Measurements from ENCODE around the gene AP2M1. TPM values are rescaled to one million over a fixed set of nuclear protein-coding genes. Genes with fewer than 3 reads are reported as not detected.
A peak's percentile ranks its signal among the peaks of the same experiment; 100 is the strongest.

The AP2M1 gene
- polyA plus RNA-seq, 1 donor (not counting 4 experiments of a cell fraction or from before 2014, with no cell fraction given): 431 TPM

DNA sequence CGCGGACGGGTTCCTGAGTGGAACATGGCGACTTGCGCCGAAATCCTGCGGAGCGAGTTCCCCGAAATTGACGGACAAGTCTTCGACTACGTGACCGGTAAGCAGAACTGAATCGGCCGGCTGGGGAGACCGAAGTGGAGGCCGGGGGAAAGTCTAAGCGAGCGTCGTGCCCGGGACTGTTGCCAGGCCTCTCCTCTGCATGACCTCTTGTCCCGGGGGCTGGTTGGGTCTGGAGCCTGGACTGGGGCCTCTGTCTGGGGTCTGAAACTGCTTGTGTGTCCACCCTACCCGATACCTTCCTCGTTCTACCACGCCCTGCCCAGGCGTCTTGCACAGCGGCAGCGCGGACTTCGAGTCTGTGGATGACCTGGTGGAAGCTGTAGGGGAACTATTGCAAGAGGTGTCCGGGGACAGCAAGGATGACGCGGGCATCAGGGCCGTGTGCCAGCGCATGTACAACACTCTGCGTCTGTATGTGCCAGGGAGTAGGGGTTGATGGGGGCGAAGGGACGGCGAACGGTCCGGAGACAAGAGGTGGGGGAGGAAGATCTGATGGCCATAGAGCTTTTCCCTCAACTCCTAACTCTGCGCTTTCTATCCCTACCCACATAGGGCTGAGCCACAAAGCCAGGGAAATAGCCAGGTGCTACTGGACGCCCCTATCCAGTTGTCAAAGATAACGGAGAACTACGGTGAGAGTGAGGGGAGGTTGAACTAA, 11.7 kb downstream of the AP2M1 start, which contains the start of gene ABCF3:
Gene ABCF3, plus strand, starts transcription at position 16 of the 718 bp plus-strand sequence. Its CDS starts 9 bp downstream, at position 25.
- H3K79me2 ChIP-seq (ENCODE audit: control insufficient read depth, insufficient read depth, low read length): peaks cover 39% of the 10 kb centered on the region
- H4K20me1 ChIP-seq (ENCODE audit: control insufficient read depth, extremely low read depth, insufficient read depth, low read length): no peaks in the 10 kb centered on the region

DNA sequence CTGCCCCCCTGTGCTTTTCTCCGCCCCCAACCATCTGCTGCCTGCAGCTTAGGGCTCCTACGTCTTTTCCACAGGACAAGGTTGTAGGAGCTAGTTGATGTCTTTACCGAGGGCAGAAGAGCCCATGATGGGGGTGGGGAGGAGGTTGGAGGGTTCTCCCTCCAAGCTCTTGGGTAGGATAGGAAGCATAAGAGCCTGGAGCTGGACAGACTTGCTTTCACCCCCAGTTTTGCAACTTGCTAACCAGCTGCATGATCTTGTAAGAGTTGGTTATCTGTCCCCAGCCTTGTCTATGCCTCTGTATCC, 12.2 kb downstream of the AP2M1 start:
- Histone ChIP-seq H3K4me2 (ENCODE audit: control insufficient read depth, extremely low read depth, insufficient read depth, low read depth, low read length) (peak overlapping the region; percentile 94), H3K36me3 (ENCODE audit: control insufficient read depth in 2 of 2, extremely low read depth in 1 of 2, insufficient read depth in 2 of 2, low read length in 2 of 2) (peaks cover 41 to 50% of the 10 kb centered on the region in 2 experiments), H3K27ac (ENCODE audit: control insufficient read depth, insufficient read depth, low read length) (peak overlapping the region; percentile 84), H2AFZ (ENCODE audit: control insufficient read depth, low read length) (no peak overlapping the region), H3K4me1 (ENCODE audit: control insufficient read depth, extremely low read depth, insufficient read depth, low read length) (peaks cover 15% of the 10 kb centered on the region), H3K27me3 (ENCODE audit: control insufficient read depth, extremely low read depth, insufficient read depth, low read length) (no peaks in the 10 kb centered on the region), H3K9ac (ENCODE audit: control insufficient read depth, extremely low read depth, insufficient read depth, low read length) (peak overlapping the region; percentile 82), H3K9me3 (ENCODE audit: control insufficient read depth, low read depth, low read length) (no peaks in the 10 kb centered on the region), H3K79me2 (ENCODE audit: control insufficient read depth, insufficient read depth, low read length) (peaks cover 39% of the 10 kb centered on the region), H3K9me1 (ENCODE audit: control insufficient read depth, extremely low read depth, insufficient read depth, low read length) (no peaks in the 10 kb centered on the region), H4K20me1 (ENCODE audit: control insufficient read depth, extremely low read depth, insufficient read depth, low read length) (no peaks in the 10 kb centered on the region), H3K4me3 (ENCODE audit: control insufficient read depth in 2 of 3, extremely low read depth in 1 of 3, insufficient read depth in 2 of 3, low read depth in 1 of 3, low read length in 3 of 3) (peak overlapping the region; percentile 63 to 90 (median 90))
- FAIRE-seq (no peak), DNase-seq (ENCODE audit: low read depth, low spot score) (no peak)
- dilution Hi-C loops (cut with MboI; ENCODE audit: extremely low pct_ligation_motif_present, low sequenced_read_pairs): no loop called here
- TF ChIP-seq, protein P1, sequence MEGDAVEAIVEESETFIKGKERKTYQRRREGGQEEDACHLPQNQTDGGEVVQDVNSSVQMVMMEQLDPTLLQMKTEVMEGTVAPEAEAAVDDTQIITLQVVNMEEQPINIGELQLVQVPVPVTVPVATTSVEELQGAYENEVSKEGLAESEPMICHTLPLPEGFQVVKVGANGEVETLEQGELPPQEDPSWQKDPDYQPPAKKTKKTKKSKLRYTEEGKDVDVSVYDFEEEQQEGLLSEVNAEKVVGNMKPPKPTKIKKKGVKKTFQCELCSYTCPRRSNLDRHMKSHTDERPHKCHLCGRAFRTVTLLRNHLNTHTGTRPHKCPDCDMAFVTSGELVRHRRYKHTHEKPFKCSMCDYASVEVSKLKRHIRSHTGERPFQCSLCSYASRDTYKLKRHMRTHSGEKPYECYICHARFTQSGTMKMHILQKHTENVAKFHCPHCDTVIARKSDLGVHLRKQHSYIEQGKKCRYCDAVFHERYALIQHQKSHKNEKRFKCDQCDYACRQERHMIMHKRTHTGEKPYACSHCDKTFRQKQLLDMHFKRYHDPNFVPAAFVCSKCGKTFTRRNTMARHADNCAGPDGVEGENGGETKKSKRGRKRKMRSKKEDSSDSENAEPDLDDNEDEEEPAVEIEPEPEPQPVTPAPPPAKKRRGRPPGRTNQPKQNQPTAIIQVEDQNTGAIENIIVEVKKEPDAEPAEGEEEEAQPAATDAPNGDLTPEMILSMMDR (optimal IDR thresholded peaks at IDR 0.05 in 1 of 3, IDR thresholded peaks at IDR 0.05 in 1 of 3, conservative IDR thresholded peaks at IDR 0.05 in 1 of 3; ENCODE audit: extremely low read depth in 1 of 3, insufficient read depth in 2 of 3, low read length in 3 of 3): no peak

More for the DNA sequence above, 11.7 kb downstream of the AP2M1 start, which contains the start of gene ABCF3:
- peak within 1 kb of the TSS; percentile 82 for H3K9ac ChIP-seq (ENCODE audit: control insufficient read depth, extremely low read depth, insufficient read depth, low read length)
- peaks cover 47 to 53% of the 10 kb centered on the region in 2 experiments for H3K36me3 ChIP-seq (ENCODE audit: control insufficient read depth in 2 of 2, extremely low read depth in 1 of 2, insufficient read depth in 2 of 2, low read length in 2 of 2)
- DNase-seq (ENCODE audit: low read depth, low spot score) (no peak), FAIRE-seq (no peak)
- peak within 1 kb of the TSS; percentile 82 for H2AFZ ChIP-seq (ENCODE audit: control insufficient read depth, low read length)
- peaks cover 15% of the 10 kb centered on the region for H3K4me1 ChIP-seq (ENCODE audit: control insufficient read depth, extremely low read depth, insufficient read depth, low read length)
- H3K27ac ChIP-seq (ENCODE audit: control insufficient read depth, insufficient read depth, low read length): peak within 1 kb of the TSS; percentile 84
- no peak for TF ChIP-seq EZH2 (IDR thresholded peaks at IDR 0.05; ENCODE audit: low read length)
- TF ChIP-seq, protein P1 (optimal IDR thresholded peaks at IDR 0.05 in 1 of 3, IDR thresholded peaks at IDR 0.05 in 1 of 3, conservative IDR thresholded peaks at IDR 0.05 in 1 of 3; ENCODE audit: extremely low read depth in 1 of 3, insufficient read depth in 2 of 3, low read length in 3 of 3): no peak
- H3K4me3 ChIP-seq (ENCODE audit: control insufficient read depth in 2 of 3, extremely low read depth in 1 of 3, insufficient read depth in 2 of 3, low read depth in 1 of 3, low read length in 3 of 3): peak within 1 kb of the TSS; percentile 63 to 90 (median 90)
- dilution Hi-C loops (cut with MboI; ENCODE audit: extremely low pct_ligation_motif_present, low sequenced_read_pairs): no loop called here
- H3K9me1 ChIP-seq (ENCODE audit: control insufficient read depth, extremely low read depth, insufficient read depth, low read length): no peaks in the 10 kb centered on the region
- H3K4me2 ChIP-seq (ENCODE audit: control insufficient read depth, extremely low read depth, insufficient read depth, low read depth, low read length): peak within 1 kb of the TSS; percentile 94
- no peaks in the 10 kb centered on the region for H3K27me3 ChIP-seq (ENCODE audit: control insufficient read depth, extremely low read depth, insufficient read depth, low read length)
- H3K9me3 ChIP-seq (ENCODE audit: control insufficient read depth, low read depth, low read length): no peaks in the 10 kb centered on the region
